GM12872 (cell line): Measurements from ENCODE around the gene BEST4.

Source experiments
- CTCF ChIP-seq: IDR thresholded peaks from 3 replicates; pipeline ENCODE4 v1.5.1; 2011; ENCODE audit warnings: low read depth, mild to moderate bottlenecking, low read length, moderate library complexity; ENCODE audit not compliant: insufficient read depth

Gene BEST4

GRCh38 chr1:44788120-44788860 lies at the start of gene BEST4:
TSS of gene BEST4 (minus strand) at chr1:44788170. CDS start at chr1:44787705, 465 bp downstream.
- no peak for TF ChIP-seq CTCF

DNA sequence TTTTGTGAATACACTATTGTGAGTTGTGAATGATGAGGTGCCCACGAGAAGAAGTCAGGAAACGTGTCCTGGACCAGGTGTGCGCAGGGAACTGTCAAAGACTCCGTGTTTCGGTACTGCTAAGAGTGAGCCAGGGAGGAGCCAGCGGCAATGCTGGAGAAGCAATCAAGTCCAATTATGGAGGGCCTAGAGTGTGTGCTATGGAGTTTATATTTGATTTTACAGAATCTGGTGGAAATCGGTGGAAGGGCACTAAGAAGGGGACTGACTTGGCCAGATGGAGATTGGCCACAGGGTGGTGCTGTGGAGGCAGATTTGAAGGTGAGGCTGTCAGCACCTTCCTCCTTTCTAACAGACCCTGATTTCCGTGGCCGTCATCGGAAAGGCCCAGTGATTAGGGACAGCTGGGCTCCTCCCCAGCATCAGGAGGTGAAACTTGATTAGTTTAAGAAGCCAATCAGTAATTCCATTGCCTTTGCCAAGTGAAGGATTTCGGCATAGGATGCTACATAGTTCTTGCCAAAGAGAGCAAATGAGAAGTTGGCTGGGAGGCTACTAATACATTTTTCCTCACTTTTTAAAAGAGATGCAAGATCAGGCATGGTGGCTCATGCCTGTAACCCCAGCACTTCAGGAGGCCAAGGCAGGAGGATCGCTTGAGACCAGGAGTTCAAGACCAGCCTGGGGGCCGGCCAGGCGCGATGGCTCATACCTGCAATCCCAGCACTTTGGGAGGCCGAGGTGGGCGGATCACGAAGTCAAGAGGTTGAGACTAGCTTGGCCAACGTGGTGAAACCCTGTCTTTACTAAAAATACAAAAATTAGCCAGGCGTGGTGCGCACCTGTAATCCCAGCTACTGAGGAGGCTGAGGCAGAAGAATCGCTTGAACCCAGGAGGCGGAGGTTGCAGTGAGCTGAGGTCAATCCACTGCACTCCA lies 48.0 kb upstream of the BEST4 start:
- TF ChIP-seq CTCF: peak; percentile 89

DNA sequence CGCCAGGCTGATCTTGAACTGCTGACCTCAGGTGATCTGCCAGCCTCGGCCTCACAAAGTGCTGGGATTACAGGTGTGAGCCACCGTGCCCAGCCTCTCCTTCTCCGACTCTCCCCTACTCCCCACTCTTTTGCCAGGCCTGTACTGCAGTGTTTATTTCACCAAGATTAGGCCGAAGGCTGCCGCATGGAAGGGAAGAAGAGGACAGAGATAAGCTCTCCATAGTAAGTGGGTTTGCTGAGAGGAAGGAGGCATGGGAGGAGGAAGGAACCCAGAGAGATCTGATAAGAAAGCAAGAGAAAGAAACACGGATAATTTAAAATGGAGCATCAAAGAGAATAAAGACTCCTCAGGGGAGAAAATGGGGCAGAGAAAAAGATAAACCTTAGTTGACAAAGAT lies 46.4 kb upstream of the BEST4 start:
- TF ChIP-seq CTCF: no peak

GRCh38 chr1:44832056-44832705 lies 44.2 kb upstream of the BEST4 start:
- no peak for TF ChIP-seq CTCF

DNA sequence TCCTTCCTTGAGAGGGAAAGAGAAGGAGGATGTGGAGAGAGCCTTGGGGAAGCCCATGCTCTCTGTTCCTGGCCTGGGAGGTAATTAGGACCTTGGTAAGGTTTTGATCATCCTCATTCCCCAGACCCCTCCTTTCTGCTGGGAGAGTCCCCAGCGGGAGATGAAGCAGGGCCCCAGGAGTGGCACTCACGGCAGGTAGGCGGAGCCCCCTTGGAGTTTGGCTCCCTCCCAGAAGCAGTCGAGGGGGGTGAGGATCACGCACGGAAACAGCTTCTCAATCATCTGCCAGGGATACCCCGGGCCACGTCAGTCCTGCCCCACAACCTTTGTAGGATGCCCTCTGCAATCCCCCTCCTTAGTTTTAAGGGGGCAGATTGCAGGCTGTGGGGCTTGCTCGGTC lies 43.5 kb upstream of the BEST4 start:
- TF ChIP-seq CTCF: no peak

- TF ChIP-seq CTCF: no peak
These were observed 42.9 kb upstream of the BEST4 start for GRCh38 chr1:44830900-44831304.

- no peak for TF ChIP-seq CTCF
These were observed 41.8 kb upstream of the BEST4 start for GRCh38 chr1:44829506-44830384.
